Left cardiac atrium (tissue), 4 donors: ENCODE results near the gene SPEG. TPM values are rescaled to one million over a fixed set of nuclear protein-coding genes. Genes with fewer than 3 reads are reported as not detected.
"Not testable (repeated sequence)": the region's sequence is repeated elsewhere in the genome, so short reads cannot be mapped to it uniquely, and the experiment has no call there.

Experiments used
- ATAC-seq, 2 donors: fragments of 200-7000 bp; cut with Tn5 transposase; one replicate each; pipeline ENCODE4 v1.9.1; 2020; ENCODE audit warnings: mild to moderate bottlenecking in 2 of 2, moderate library complexity in 2 of 2
- DNase-seq: peaks from one replicate; pipeline ENCODE4 v3.0.0-alpha.2; 2020
- intact Hi-C, 2 donors: fragments of 100-400 bp; cut with DNase I; formaldehyde crosslinking; loops; one replicate each; pipeline versions ENCODE4 v1.14.1 to v1.15.1; 2022 to 2023
- long read RNA-seq: library from polyadenylated mRNA; unstranded; transcript quantifications from one replicate; pipeline ENCODE4 v2.0.0, GENCODE V29; 2021
- total RNA-seq, 2 donors: library from RNA; stranded (reverse); fragmentation: NEBNext Ultra II Directional; extraction: Animal tissue kit (Norgen Biotek cat#: 25700); gene quantifications; one replicate each; pipeline ENCODE4 v1.2.1, GENCODE V29; 2021
- donor health status: DM: no; HTN: yes; CAD: no.
- donor health status: DM: no; HTN: yes; CAD: no; lungs with severe emphysema.
- donor health status: DM: yes; HTN: yes; CAD: no.
- donor health status: Dilated cardiomyopathy.

Gene SPEG
- total RNA-seq, result 10 to 100 TPM; 94.6 to 94.9 TPM
- long read RNA-seq, transcript SPEG-203 (5 exons, 1,457 nt), result major isoform, 14 of 46 reads
- long read RNA-seq, partial matches to known transcripts, result 19 of 46 reads
- long read RNA-seq, other reads (novel, unspliced or antisense), result 8 of 46 reads

GRCh38 chr2:219434718-219435525 lies at the start of gene SPEG:
Gene SPEG (plus strand): TSS chr2:219434843. CDS start chr2:219434978, 135 bp downstream.
- DNase-seq (no peak), ATAC-seq (peak; percentile 50 to 58)
- intact Hi-C loops, result no loop called here

GRCh38 chr2:219384859-219385258 lies 49.8 kb upstream of the SPEG start:
- intact Hi-C loops, result no loop called here
- no peak for ATAC-seq
- DNase-seq, result no peak

GRCh38 chr2:219385958-219386520 lies 48.6 kb upstream of the SPEG start:
- no peak for ATAC-seq
- intact Hi-C loops, result no loop called here
- no peak for DNase-seq

GRCh38 chr2:219386532-219387280 lies 47.9 kb upstream of the SPEG start:
- no peak for DNase-seq
- ATAC-seq, result no peak
- intact Hi-C loops, result no loop called here

- DNase-seq (peak; percentile 94), ATAC-seq (peak; percentile 77 to 79)
- intact Hi-C loops, result no loop called here
Measured at GRCh38 chr2:219387306-219388120, 47.1 kb upstream of the SPEG start, which contains the start of gene DNPEP. Gene DNPEP (minus strand): TSS chr2:219387912. CDS start chr2:219387794, 118 bp downstream.

- intact Hi-C loops, result no loop called here
- ATAC-seq (peak; percentile 87 to 89), DNase-seq (peak; percentile 99)
Measured at GRCh38 chr2:219388121-219388906, 46.3 kb upstream of the SPEG start.

- no peak for ATAC-seq
- intact Hi-C loops, result no loop called here
- DNase-seq, result no peak
Measured at GRCh38 chr2:219388907-219389156, 45.8 kb upstream of the SPEG start.

GRCh38 chr2:219392754-219393153 lies 41.9 kb upstream of the SPEG start:
- intact Hi-C loops, result no loop called here
- no peak for DNase-seq

GRCh38 chr2:219395056-219395455 lies 39.6 kb upstream of the SPEG start:
- DNase-seq, intact Hi-C loops, ATAC-seq: not testable (repeated sequence)

More at GRCh38 chr2:219392754-219393153, 41.9 kb upstream of the SPEG start:
- ATAC-seq, result no peak

- DNase-seq (no peak), ATAC-seq (no peak)
- intact Hi-C loops, result no loop called here
Measured at GRCh38 chr2:219395609-219396008, 39.0 kb upstream of the SPEG start.

- DNase-seq (no peak), ATAC-seq (no peak)
- intact Hi-C loops, result no loop called here
Measured at GRCh38 chr2:219396863-219397457, 37.7 kb upstream of the SPEG start.

GRCh38 chr2:219398721-219399363 lies 35.8 kb upstream of the SPEG start:
- ATAC-seq, result no peak
- DNase-seq, result no peak
- intact Hi-C loops, result no loop called here

GRCh38 chr2:219399716-219400478 lies 34.7 kb upstream of the SPEG start:
- DNase-seq, result no peak
- no peak for ATAC-seq
- intact Hi-C loops, result loop anchor here in 1 of 2 donors (5.0 kb wide), 1 partner anchor 132 kb away; no protein-coding TSS in a partner anchor

GRCh38 chr2:219400562-219400961 lies 34.1 kb upstream of the SPEG start:
- intact Hi-C loops, result loop anchor here in 1 of 2 donors (5.0 kb wide), 1 partner anchor 132 kb away; no protein-coding TSS in a partner anchor
- ATAC-seq, result no peak
- no peak for DNase-seq

- intact Hi-C loops, result loop anchor here (2.0 to 5.0 kb wide), 2 partner anchors 129 to 131 kb away; no protein-coding TSS in a partner anchor
- no peak for ATAC-seq
- no peak for DNase-seq
Measured at GRCh38 chr2:219401606-219402005, 33.0 kb upstream of the SPEG start.
